GM12801 (cell line): ENCODE measurements around the gene PODXL2.

Experiments used
- TF ChIP-seq, protein P1 (sequence below): IDR thresholded peaks from one replicate; pipeline ENCODE4 v1.5.1; 2011; ENCODE audit warnings: control low read depth; ENCODE audit not compliant: insufficient read length; ENCODE audit errors: extremely low read depth

PODXL2 gene

DNA sequence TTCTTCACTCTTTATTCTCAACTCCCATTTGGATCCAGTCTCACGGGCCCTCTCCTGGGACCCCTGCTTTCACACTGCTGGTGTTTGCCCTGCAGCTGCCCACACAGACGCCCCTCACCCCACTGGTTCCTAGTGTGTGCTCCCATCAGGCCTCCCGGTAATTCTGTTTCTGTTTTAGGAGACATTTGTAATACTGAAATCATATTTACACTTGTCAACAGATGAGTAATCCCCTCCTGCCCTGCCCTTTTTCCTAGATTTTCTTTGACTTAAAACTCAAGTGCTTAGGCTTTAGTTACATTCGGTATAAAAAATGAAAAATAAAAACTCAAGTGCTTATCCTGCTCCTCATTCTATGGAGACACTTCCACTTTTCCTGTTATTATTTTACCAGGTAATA is 25.4 kb downstream of the PODXL2 start:
- TF ChIP-seq, protein P1, sequence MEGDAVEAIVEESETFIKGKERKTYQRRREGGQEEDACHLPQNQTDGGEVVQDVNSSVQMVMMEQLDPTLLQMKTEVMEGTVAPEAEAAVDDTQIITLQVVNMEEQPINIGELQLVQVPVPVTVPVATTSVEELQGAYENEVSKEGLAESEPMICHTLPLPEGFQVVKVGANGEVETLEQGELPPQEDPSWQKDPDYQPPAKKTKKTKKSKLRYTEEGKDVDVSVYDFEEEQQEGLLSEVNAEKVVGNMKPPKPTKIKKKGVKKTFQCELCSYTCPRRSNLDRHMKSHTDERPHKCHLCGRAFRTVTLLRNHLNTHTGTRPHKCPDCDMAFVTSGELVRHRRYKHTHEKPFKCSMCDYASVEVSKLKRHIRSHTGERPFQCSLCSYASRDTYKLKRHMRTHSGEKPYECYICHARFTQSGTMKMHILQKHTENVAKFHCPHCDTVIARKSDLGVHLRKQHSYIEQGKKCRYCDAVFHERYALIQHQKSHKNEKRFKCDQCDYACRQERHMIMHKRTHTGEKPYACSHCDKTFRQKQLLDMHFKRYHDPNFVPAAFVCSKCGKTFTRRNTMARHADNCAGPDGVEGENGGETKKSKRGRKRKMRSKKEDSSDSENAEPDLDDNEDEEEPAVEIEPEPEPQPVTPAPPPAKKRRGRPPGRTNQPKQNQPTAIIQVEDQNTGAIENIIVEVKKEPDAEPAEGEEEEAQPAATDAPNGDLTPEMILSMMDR: no peak

DNA sequence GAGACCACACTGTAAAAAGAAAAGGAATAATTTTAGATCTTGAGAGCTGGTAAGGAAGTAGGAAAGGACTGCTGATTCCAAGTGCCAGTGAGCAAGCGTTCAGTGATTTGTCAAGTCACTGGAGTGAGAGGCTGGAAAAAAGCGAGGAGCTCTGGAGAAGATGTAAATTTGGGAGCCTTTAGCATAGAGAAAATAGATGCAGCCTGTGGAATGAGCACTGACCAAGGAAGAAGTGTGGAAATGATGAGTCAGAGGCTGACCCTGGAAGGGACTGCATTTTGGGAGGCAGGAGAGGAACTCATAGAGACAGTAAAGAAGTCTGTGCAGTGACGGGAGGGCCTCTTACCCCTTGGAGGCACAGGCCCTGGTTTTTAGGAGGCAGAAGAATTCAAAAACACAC is 26.7 kb downstream of the PODXL2 start:
- TF ChIP-seq, protein P1: no peak

DNA sequence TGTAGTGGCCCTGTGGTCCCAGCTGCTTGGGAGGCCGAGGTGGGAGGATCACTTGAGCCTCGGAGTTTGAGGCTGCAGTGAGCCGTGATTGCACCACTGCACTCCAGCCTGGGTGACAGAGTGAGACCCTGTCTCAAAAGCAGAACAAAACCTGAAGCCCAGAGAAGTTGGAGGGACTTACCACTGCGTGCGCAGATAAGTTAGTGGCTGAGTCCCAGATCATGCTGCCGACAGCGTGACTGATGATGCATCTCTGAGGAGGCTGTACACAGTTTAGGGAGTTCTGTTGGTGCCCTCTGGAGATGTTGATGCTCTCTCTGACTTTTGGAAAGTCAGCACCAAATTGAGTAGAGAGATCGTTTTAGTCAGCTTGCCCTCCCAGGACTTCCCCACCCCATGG is 27.9 kb downstream of the PODXL2 start:
- TF ChIP-seq, protein P1: no peak

DNA sequence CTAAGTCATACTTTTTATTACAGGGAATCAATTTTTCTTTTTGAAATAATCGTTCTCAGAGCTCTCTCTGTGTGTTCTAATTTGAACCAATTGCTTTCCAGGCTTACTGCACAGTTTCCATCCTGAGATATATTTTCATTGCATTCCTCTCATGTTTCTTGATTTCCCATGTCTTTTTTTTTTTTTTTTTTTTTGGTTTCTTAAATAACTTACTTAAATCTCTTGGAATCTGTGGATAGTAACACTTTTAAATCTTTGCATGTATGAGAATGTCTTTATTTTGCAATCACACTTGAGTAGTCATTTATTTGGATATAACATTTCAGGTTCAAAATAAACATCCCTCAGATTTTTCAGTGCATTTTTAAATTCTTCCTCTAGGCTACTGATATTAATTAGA is 29.2 kb downstream of the PODXL2 start:
- TF ChIP-seq, protein P1: no peak

DNA sequence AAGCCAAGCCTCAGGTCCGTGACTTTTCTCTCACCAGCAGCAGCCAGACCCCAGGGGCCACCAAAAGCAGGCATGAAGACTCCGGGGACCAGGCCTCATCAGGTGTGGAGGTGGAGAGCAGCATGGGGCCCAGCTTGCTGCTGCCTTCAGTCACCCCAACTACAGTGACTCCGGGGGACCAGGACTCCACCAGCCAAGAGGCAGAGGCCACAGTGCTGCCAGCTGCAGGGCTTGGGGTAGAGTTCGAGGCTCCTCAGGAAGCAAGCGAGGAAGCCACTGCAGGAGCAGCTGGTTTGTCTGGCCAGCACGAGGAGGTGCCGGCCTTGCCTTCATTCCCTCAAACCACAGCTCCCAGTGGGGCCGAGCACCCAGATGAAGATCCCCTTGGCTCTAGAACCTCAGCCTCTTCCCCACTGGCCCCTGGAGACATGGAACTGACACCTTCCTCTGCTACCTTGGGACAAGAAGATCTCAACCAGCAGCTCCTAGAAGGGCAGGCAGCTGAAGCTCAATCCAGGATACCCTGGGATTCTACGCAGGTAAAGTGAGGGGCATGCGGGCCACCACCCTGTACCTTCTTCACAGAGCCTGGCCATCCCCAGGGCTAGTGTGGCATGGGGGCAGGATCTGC is 31.8 kb downstream of the PODXL2 start:
- TF ChIP-seq, protein P1: no peak

DNA sequence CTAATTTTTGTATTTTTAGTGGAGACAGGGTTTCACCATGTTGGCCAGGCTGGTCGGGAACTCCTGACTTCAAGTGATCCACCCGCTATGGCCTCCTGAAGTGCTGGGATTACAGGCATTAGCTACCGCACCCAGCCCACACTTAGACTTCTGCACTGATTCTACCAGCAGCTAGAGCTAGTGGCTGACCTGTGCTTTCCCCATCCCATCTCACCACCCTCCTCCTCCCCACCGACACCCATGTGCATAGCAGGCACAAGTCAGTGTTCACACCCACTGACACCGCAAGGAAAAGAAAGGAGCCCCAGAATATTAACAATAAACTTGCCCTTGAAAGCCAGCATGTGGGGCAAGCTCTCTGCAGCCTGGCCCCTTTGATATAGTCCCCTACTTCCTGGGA is 32.6 kb downstream of the PODXL2 start:
- TF ChIP-seq, protein P1: no peak

DNA sequence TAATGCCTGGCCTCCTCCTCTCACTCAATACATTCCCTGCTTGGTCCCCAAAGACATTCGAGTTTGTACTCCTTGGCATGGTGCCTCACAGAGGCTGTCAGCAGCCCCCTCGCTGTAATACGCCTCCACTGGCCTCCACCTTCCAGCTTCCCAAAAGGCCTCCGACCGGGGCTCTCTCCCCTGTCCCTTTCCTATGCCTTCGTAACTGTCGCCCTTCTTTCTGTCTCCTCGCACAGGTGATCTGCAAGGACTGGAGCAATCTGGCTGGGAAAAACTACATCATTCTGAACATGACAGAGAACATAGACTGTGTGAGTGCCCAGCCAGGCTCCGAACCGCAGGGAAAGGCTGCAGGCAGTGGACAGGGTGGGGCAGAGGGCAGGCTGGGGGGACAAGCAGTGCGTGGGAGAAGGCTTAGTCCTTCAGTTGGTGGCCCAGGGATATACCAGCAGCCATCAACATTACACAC is 33.0 kb downstream of the PODXL2 start:
- TF ChIP-seq, protein P1: no peak
